GM12891 (cell line): ENCODE data around the gene LUZP2.

Experiments used
- PAX5 ChIP-seq: IDR thresholded peaks from 2 replicates; pipeline ENCODE4 v1.6.1; 2011; ENCODE audit warnings: low read length, moderate library complexity, mild to moderate bottlenecking; ENCODE audit not compliant: insufficient read depth, severe bottlenecking
- POLR2A ChIP-seq: IDR thresholded peaks from 2 replicates; pipeline ENCODE4 v1.6.1; 2011; ENCODE audit warnings: low read depth, low read length, control low read depth
- POLR2AphosphoS5 ChIP-seq: IDR thresholded peaks from 2 replicates; pipeline ENCODE4 v1.6.1; 2011; ENCODE audit warnings: low read depth, low read length, control low read depth
- POU2F2 ChIP-seq: IDR thresholded peaks from 2 replicates; pipeline ENCODE4 v1.6.1; 2011; ENCODE audit warnings: low read depth, mild to moderate bottlenecking, control low read depth, low read length, moderate library complexity
- SPI1 ChIP-seq: IDR thresholded peaks from 2 replicates; pipeline ENCODE4 v1.6.1; 2011; ENCODE audit warnings: low read depth, low read length, control low read depth
- TAF1 ChIP-seq: IDR thresholded peaks from 2 replicates; pipeline ENCODE4 v1.6.1; 2011; ENCODE audit warnings: low read depth, low read length, control low read depth

- TF ChIP-seq POLR2A (no peak), POLR2AphosphoS5 (no peak), TAF1 (no peak), SPI1 (no peak), PAX5 (no peak), POU2F2 (no peak)
These were observed 492 bp upstream of the LUZP2 start for GRCh38 chr11:24496386-24496735.
